Endodermal cell (in vitro differentiated cells): ENCODE data around the gene PSMB7. TPM values are rescaled to one million over a fixed set of nuclear protein-coding genes. Genes with fewer than 3 reads are reported as not detected.
A peak's percentile ranks its signal among the peaks of the same experiment; 100 is the strongest.

Source experiments
- DNase-seq: peaks from one replicate; pipeline ENCODE4 v3.0.0-alpha.2; 2017
- H3K27ac ChIP-seq: 2 replicates; pipeline ENCODE4 v1.5.1; 2013; ENCODE audit warnings: mild to moderate bottlenecking, low read depth, low read length, moderate library complexity
- H3K27me3 ChIP-seq: 2 replicates; pipeline ENCODE4 v1.6.1; 2013; ENCODE audit warnings: mild to moderate bottlenecking, low read length, moderate library complexity; ENCODE audit not compliant: insufficient read depth, control insufficient read depth, poor library complexity, severe bottlenecking
- H3K36me3 ChIP-seq: 2 replicates; pipeline ENCODE4 v1.7.0; 2013; ENCODE audit warnings: mild to moderate bottlenecking, low read length, moderate library complexity; ENCODE audit not compliant: control insufficient read depth, insufficient read depth
- H3K4me1 ChIP-seq: one replicate; pipeline ENCODE4 v1.7.0; 2013; ENCODE audit warnings: low read length; ENCODE audit not compliant: control insufficient read depth, insufficient read depth
- H3K4me3 ChIP-seq: 2 replicates; pipeline ENCODE4 v1.5.1; 2013; ENCODE audit warnings: mild to moderate bottlenecking, low read length, moderate library complexity
- H3K9ac ChIP-seq: 2 replicates; pipeline ENCODE4 v1.6.1; 2013; ENCODE audit warnings: mild to moderate bottlenecking, low read length, moderate library complexity; ENCODE audit not compliant: poor library complexity, severe bottlenecking; ENCODE audit errors: extremely low read depth
- H3K9me3 ChIP-seq: 2 replicates; pipeline ENCODE4 v1.6.1; 2013; ENCODE audit warnings: mild to moderate bottlenecking, low read length, moderate library complexity; ENCODE audit not compliant: control insufficient read depth
- H3K27ac Mint-ChIP-seq: 2 replicates; pipeline ENCODE4 v1.8.0; 2020; ENCODE audit warnings: mixed read lengths
- H3K27me3 Mint-ChIP-seq: 2 replicates; pipeline ENCODE4 v1.8.0; 2021; ENCODE audit warnings: mild to moderate bottlenecking, mixed read lengths; ENCODE audit not compliant: insufficient read depth
- H3K36me3 Mint-ChIP-seq: 2 replicates; pipeline ENCODE4 v1.8.0; 2020; ENCODE audit warnings: low read depth, mixed read lengths
- H3K4me1 Mint-ChIP-seq: 2 replicates; pipeline ENCODE4 v1.8.0; 2020; ENCODE audit warnings: mixed read lengths
- H3K4me3 Mint-ChIP-seq: 2 replicates; pipeline ENCODE4 v1.8.0; 2020; ENCODE audit warnings: mild to moderate bottlenecking, moderate library complexity, mixed read lengths
- H3K9me3 Mint-ChIP-seq: 2 replicates; pipeline ENCODE4 v1.8.0; 2020; ENCODE audit warnings: mild to moderate bottlenecking, mixed read lengths
- WGBS, 2 experiments: methylation state at CpG; one replicate each; pipeline versions ENCODE4 v1.1.5 to v1.1.7; 2013; ENCODE audit warnings: missing lambda C conversion rate in 2 of 2, mixed read lengths in 1 of 2; ENCODE audit not compliant: insufficient coverage in 1 of 2, insufficient read length in 1 of 2; 5-methylcytosine and 5-hydroxymethylcytosine counted together
- total RNA-seq, 2 donors: library from RNA; stranded (reverse); fragmentation: NEBNext Ultra II Directional in 1 of 2; extraction: Animal tissue kit (Norgen Biotek cat#: 25700) in 1 of 2; gene quantifications; 2 replicates in 1 of 2; 3 replicates in 1 of 2; pipeline ENCODE4 v1.2.1, GENCODE V29; 2021
- TF ChIP-seq, protein P1 (sequence below): fragments of 200-600 bp; sonication (generic); conservative IDR thresholded peaks from 2 replicates; pipeline ENCODE4 v1.5.0; 2021; ENCODE audit warnings: antibody characterized with exemption, mild to moderate bottlenecking

PSMB7 gene
- total RNA-seq, 2 donors from 2014 or later, result 203 to 223 TPM

DNA sequence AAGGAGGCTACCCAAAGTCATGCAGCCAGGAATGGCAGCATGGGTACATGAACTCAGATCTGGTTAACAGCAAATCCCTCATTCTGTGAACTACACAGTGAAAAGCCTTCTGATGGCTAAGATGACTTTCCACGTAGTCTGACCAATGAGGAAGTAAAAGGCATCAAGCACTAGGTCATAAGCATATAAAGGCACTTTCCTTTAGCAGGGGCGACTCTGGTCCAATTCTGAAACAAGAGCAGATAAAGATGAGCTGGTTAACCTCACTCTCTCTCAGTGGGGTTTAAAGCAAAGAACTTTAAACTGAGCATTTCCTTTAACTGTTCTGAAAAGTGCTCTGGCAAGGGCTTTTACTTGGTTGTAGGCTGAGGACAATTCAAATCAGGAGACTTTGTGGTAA, 21.1 kb downstream of the PSMB7 start:
- no peak overlapping the region for H3K4me3 Mint-ChIP-seq
- peaks cover 38% of the 10 kb centered on the region for H3K36me3 ChIP-seq
- H3K9me3 ChIP-seq, result no peaks in the 10 kb centered on the region
- TF ChIP-seq, protein P1, sequence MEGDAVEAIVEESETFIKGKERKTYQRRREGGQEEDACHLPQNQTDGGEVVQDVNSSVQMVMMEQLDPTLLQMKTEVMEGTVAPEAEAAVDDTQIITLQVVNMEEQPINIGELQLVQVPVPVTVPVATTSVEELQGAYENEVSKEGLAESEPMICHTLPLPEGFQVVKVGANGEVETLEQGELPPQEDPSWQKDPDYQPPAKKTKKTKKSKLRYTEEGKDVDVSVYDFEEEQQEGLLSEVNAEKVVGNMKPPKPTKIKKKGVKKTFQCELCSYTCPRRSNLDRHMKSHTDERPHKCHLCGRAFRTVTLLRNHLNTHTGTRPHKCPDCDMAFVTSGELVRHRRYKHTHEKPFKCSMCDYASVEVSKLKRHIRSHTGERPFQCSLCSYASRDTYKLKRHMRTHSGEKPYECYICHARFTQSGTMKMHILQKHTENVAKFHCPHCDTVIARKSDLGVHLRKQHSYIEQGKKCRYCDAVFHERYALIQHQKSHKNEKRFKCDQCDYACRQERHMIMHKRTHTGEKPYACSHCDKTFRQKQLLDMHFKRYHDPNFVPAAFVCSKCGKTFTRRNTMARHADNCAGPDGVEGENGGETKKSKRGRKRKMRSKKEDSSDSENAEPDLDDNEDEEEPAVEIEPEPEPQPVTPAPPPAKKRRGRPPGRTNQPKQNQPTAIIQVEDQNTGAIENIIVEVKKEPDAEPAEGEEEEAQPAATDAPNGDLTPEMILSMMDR, result no peak
- no peaks in the 10 kb centered on the region for H3K36me3 Mint-ChIP-seq
- peaks cover 39% of the 10 kb centered on the region for H3K4me1 Mint-ChIP-seq
- H3K9me3 Mint-ChIP-seq, result no peaks in the 10 kb centered on the region
- H3K27me3 ChIP-seq, result no peaks in the 10 kb centered on the region
- no peaks in the 10 kb centered on the region for H3K27me3 Mint-ChIP-seq
- H3K27ac Mint-ChIP-seq, result peak overlapping the region; percentile 16
- no peak overlapping the region for H3K27ac ChIP-seq
- DNase-seq, result no peak
- H3K9ac ChIP-seq, result no peak overlapping the region
- H3K4me3 ChIP-seq, result no peak overlapping the region
- WGBS, 2 experiments, result 91 to 100% methylated on average over 2 of the region's 2 CpGs
- H3K4me1 ChIP-seq, result peaks cover 5% of the 10 kb centered on the region

DNA sequence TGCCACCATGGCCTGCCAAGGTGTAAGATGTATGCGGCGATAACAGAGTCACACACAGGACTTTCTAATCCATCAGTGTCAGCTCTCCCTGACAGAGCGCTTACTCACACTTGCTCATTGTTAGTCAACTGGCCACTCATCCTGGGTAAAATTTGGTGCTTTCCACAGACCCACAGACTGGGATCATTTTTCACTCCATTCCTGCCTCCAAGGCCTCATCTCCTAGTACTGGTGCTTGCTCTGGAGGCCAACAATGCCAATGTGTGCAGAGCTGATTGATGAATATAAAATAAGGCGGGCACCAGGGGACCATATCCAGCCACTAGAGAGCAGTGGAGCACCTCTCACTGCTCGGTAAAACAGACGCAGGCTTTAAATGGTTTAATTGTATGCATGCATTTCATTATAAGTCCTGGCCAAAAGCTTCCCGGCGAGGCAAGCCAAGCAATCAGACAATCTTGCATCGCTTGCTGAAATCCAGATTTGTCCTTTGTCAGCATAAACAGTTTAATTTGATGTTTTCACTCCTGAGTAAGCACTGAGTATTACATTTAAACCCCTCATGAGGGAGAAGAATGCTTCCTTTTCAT, 22.3 kb downstream of the PSMB7 start:
- H3K27ac ChIP-seq, result no peak overlapping the region
- H3K4me1 ChIP-seq, result peaks cover 5% of the 10 kb centered on the region
- Mint-ChIP-seq H3K27ac (peak overlapping the region; percentile 44), H3K27me3 (no peaks in the 10 kb centered on the region), H3K4me3 (no peak overlapping the region), H3K9me3 (no peaks in the 10 kb centered on the region), H3K4me1 (peaks cover 42% of the 10 kb centered on the region), H3K36me3 (no peaks in the 10 kb centered on the region)
- H3K36me3 ChIP-seq, result peaks cover 29% of the 10 kb centered on the region
- no peaks in the 10 kb centered on the region for H3K27me3 ChIP-seq
- peak; percentile 76 for DNase-seq
- TF ChIP-seq, protein P1, result peak; percentile 71
- H3K9me3 ChIP-seq, result no peaks in the 10 kb centered on the region
- no peak overlapping the region for H3K9ac ChIP-seq
- H3K4me3 ChIP-seq, result no peak overlapping the region
- 58 to 64% methylated on average over 9 of the region's 9 CpGs for WGBS, 2 experiments

DNA sequence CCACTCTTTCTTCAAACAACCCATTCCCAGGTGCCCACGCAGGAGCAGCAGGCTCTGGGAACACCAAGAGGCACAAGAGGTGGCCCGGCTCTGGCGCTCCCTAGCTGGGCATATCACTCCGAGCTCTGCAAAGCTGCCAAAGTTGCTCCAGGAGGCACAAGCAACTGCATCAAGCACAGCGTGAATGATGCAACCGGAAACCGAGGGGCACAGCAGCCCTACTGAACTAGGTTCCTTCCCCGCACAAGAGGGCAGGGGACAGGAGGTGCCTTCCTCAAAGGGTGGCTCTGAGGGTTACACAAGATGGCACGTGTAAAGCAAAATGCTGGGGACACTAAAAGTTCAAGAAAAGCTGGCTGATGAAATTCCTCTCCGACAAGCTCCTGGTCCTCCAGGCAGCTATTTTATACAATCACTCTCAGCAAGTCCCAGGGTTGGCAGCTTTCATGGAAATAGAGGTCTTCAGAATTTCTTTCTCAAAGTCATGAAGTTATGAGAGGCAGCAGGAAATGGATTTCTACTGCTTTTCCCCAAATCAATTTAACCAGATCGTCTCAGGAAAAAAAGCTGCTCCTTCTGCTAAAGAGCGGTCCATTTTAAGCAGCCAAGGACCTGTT, 22.9 kb downstream of the PSMB7 start:
- peak overlapping the region; percentile 44 for H3K27ac Mint-ChIP-seq
- H3K4me1 Mint-ChIP-seq, result peaks cover 46% of the 10 kb centered on the region
- Histone ChIP-seq H3K9ac (no peak overlapping the region), H3K4me1 (peaks cover 5% of the 10 kb centered on the region), H3K27me3 (no peaks in the 10 kb centered on the region), H3K9me3 (no peaks in the 10 kb centered on the region), H3K36me3 (peaks cover 29% of the 10 kb centered on the region), H3K4me3 (no peak overlapping the region), H3K27ac (no peak overlapping the region)
- DNase-seq, result peak; percentile 60
- TF ChIP-seq, protein P1, result no peak
- H3K4me3 Mint-ChIP-seq, result no peak overlapping the region
- H3K27me3 Mint-ChIP-seq, result no peaks in the 10 kb centered on the region
- WGBS, 2 experiments, result 89% methylated on average over 10 to 12 of the region's 12 CpGs
- H3K9me3 Mint-ChIP-seq, result no peaks in the 10 kb centered on the region
- no peaks in the 10 kb centered on the region for H3K36me3 Mint-ChIP-seq
